Stimulated activated naive CD8-positive, alpha-beta T cell treated with anti-CD3 and anti-CD28 coated beads, Interleukin-15, amount 100 ng/mL, for 72 hours (primary cell): ENCODE data around the gene ALDH3B2.

ENCODE experiments used
- ATAC-seq: fragments of 150-1000 bp; cut with Tn5 transposase; 2 replicates; pipeline ENCODE4 v1.10.0; 2021; ENCODE audit warnings: mild to moderate bottlenecking, moderate library complexity
- DNase-seq, 2 donors: peaks; one replicate each; pipeline ENCODE4 v3.0.0; 2021 to 2022
- H3K27ac Mint-ChIP-seq, 2 donors: one replicate each; pipeline ENCODE4 v1.8.0; 2022; ENCODE audit warnings: mild to moderate bottlenecking in 2 of 2, mixed read lengths in 2 of 2, moderate library complexity in 2 of 2
- H3K27me3 Mint-ChIP-seq: one replicate; pipeline ENCODE4 v1.8.0; 2022; ENCODE audit warnings: mixed read lengths
- H3K4me1 Mint-ChIP-seq: one replicate; pipeline ENCODE4 v1.8.0; 2022; ENCODE audit warnings: mild to moderate bottlenecking, mixed read lengths
- H3K4me3 Mint-ChIP-seq, 2 donors: one replicate each; pipeline ENCODE4 v1.8.0; 2022; ENCODE audit warnings: mild to moderate bottlenecking in 2 of 2, mixed read lengths in 2 of 2, moderate library complexity in 1 of 2
- H3K9me3 Mint-ChIP-seq, 2 donors: one replicate each; pipeline ENCODE4 v1.8.0; 2022; ENCODE audit warnings: mixed read lengths in 2 of 2

ALDH3B2 gene

GRCh38 chr11:67656278-67656922, 18.0 kb downstream of the ALDH3B2 start:
- no peak overlapping the region for H3K4me3 Mint-ChIP-seq
- H3K4me1 Mint-ChIP-seq = peaks cover 7% of the 10 kb centered on the region
- no peak overlapping the region for H3K27ac Mint-ChIP-seq
- H3K27me3 Mint-ChIP-seq = no peaks in the 10 kb centered on the region
- ATAC-seq (peak; percentile 55), DNase-seq (no peak)
- no peaks in the 10 kb centered on the region for H3K9me3 Mint-ChIP-seq

DNA sequence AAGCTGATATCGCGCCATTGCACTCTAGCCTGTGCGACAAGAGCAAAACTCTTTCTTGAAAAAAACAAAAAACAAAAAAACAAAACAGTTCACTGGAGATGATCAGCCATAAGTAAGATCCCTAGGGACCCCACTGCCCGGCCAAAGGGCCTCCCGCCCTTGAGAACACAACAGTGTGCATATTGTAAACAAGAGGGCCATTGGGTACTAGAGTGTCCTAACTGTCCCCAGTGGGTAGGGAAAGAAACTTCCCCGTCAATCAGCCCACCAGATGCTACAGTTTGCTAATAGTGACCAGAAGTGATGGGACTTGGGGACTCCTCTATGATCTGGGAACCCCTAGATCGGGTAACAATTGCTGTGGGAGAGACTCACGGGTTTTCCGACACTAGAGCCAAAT, 20.2 kb downstream of the ALDH3B2 start:
- Mint-ChIP-seq H3K27me3 (no peaks in the 10 kb centered on the region), H3K27ac (no peak overlapping the region), H3K4me3 (no peak overlapping the region), H3K9me3 (no peaks in the 10 kb centered on the region), H3K4me1 (peaks cover 23% of the 10 kb centered on the region)
- DNase-seq = no peak
- no peak for ATAC-seq

- ATAC-seq = no peak
- Mint-ChIP-seq H3K4me3 (no peak overlapping the region), H3K27me3 (no peaks in the 10 kb centered on the region), H3K9me3 (no peaks in the 10 kb centered on the region), H3K27ac (no peak overlapping the region), H3K4me1 (peaks cover 28% of the 10 kb centered on the region)
- no peak for DNase-seq
Measured at GRCh38 chr11:67652965-67653845, 21.2 kb downstream of the ALDH3B2 start.

DNA sequence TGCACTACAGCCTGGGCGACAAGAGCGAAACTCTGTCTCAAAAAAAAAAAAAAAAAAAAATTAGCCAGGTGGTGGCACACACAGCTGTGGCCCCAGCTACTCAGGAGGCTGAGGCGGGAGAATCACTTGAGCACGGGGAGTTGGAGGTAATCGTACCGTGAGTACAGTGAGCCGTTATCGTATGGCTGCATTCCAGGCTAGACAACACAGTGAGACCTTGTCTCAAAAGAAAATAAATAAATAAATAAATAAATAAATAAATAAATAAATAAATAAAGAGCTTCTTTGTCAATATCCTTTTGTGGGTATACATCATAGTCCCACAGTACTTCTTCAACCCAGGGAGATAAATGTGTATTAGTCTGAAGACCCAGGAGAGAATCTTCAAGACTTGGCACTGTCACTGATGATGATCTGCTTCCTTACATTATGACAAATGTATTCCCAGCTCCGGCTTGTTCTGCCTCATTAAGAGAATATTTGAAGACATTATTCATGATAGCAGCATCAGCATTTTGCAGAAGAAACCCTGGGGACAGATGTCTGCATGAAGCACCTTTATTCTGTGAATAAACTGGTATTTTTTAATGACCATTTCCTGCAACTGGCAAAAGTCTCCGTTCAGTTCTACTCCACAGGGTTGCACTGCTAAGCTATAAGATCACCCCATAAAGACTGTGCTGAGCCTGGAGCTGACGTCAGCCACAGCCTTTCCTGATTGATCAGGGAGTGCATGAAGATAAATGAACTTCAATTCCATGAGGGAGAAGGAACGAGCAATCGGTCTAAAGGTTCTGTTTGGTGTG, 22.2 kb downstream of the ALDH3B2 start:
- no peak overlapping the region for H3K27ac Mint-ChIP-seq
- H3K4me3 Mint-ChIP-seq = no peak overlapping the region
- H3K9me3 Mint-ChIP-seq = no peaks in the 10 kb centered on the region
- DNase-seq (no peak), ATAC-seq (no peak)
- peaks cover 37% of the 10 kb centered on the region for H3K4me1 Mint-ChIP-seq
- H3K27me3 Mint-ChIP-seq = no peaks in the 10 kb centered on the region

GRCh38 chr11:67649634-67650510, 24.6 kb downstream of the ALDH3B2 start:
- ATAC-seq = no peak
- peak overlapping the region in 1 of 2 donors; percentile 98 for H3K27ac Mint-ChIP-seq
- peaks cover 60% of the 10 kb centered on the region for H3K4me1 Mint-ChIP-seq
- peak overlapping the region; percentile 89 to 91 for H3K4me3 Mint-ChIP-seq
- H3K9me3 Mint-ChIP-seq = no peaks in the 10 kb centered on the region
- H3K27me3 Mint-ChIP-seq = no peaks in the 10 kb centered on the region
- DNase-seq = no peak

- Mint-ChIP-seq H3K27ac (no peak overlapping the region), H3K4me1 (peaks cover 68% of the 10 kb centered on the region), H3K9me3 (no peaks in the 10 kb centered on the region), H3K27me3 (no peaks in the 10 kb centered on the region), H3K4me3 (peak overlapping the region in 1 of 2 donors; percentile 46)
- DNase-seq (peak in 1 of 2 donors; percentile 11), ATAC-seq (no peak)
Measured at GRCh38 chr11:67648796-67649613, 25.4 kb downstream of the ALDH3B2 start.

GRCh38 chr11:67648140-67648795, 26.2 kb downstream of the ALDH3B2 start:
- Mint-ChIP-seq H3K9me3 (no peaks in the 10 kb centered on the region), H3K4me3 (no peak overlapping the region), H3K27me3 (no peaks in the 10 kb centered on the region), H3K27ac (no peak overlapping the region), H3K4me1 (peaks cover 68% of the 10 kb centered on the region)
- DNase-seq (peak; percentile 66), ATAC-seq (peak; percentile 88)

DNA sequence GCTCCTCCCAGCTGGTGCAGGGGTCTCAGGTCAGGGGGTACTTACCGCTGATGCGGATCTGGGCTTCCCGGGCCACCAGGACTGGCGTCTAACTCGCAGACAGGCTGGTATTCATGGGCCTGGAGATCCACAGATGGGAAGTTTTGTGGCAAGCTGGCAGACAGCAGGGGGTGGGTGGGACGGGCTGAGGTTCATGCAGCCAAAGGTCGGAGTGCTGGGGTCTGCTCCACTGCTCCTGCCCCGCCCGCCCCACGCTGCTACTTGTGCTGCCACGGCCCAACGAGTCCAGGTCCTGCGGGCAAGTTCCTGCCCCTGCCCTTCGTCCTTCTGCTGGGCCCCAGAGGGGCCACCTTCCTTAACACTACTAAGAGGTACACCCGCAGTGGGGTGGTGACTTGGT, 27.0 kb downstream of the ALDH3B2 start:
- peaks cover 68% of the 10 kb centered on the region for H3K4me1 Mint-ChIP-seq
- no peak overlapping the region for H3K27ac Mint-ChIP-seq
- DNase-seq (peak in 1 of 2 donors; percentile 12), ATAC-seq (no peak)
- no peaks in the 10 kb centered on the region for H3K9me3 Mint-ChIP-seq
- H3K27me3 Mint-ChIP-seq = no peaks in the 10 kb centered on the region
- H3K4me3 Mint-ChIP-seq = no peak overlapping the region

DNA sequence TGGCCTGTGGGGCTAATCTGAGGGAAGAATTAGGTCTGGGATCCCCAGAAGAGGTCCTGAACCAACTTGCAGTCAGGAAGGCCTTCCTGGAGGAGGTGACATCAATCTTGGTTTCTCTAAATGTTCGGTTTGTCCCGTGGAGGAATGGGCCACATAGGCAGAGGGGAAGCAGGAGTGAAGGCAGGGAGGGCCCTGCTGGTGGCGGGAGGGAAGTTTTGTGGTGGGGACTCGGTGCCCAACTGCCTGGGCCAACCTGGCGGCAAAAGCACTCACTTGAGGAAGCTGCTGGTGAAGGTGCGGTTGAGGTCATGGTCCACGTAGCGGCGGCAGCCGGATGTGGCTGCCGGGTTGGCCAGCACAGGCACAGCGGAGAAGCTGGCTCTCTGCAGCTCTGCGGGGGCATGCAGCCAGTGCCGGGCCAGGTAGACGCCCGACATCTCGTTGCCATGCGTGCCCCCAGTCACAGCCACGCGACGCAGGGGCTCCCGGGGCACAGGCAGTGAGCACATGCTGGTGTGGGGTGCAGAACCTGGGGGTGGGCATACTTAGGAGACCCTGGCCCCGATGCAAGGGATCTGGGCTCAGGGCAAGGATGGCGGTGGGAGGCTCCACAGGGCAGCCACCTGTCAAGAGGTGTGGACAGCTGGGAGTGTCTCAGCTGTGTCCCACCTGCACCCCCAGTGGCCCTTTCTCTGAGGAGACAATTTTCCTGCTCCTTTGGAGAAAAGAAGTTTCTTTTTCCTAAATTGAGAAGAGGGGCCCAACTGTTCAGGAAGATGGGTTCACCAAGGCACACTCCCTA, 27.7 kb downstream of the ALDH3B2 start:
- H3K4me1 Mint-ChIP-seq = peaks cover 68% of the 10 kb centered on the region
- H3K27ac Mint-ChIP-seq = no peak overlapping the region

GRCh38 chr11:67645521-67646461, 28.6 kb downstream of the ALDH3B2 start:
- H3K4me1 Mint-ChIP-seq = peaks cover 67% of the 10 kb centered on the region
- ATAC-seq = no peak
- peak overlapping the region; percentile 51 to 75 for H3K4me3 Mint-ChIP-seq
- peak in 1 of 2 donors; percentile 15 for DNase-seq
- H3K27me3 Mint-ChIP-seq = no peaks in the 10 kb centered on the region
- H3K9me3 Mint-ChIP-seq = no peaks in the 10 kb centered on the region
- H3K27ac Mint-ChIP-seq = no peak overlapping the region

More for the DNA sequence above, 27.7 kb downstream of the ALDH3B2 start:
- Mint-ChIP-seq H3K9me3 (no peaks in the 10 kb centered on the region), H3K4me3 (peak overlapping the region; percentile 51 to 75), H3K27me3 (no peaks in the 10 kb centered on the region)
- ATAC-seq (peak; percentile 68), DNase-seq (peak; percentile 44 to 66)

DNA sequence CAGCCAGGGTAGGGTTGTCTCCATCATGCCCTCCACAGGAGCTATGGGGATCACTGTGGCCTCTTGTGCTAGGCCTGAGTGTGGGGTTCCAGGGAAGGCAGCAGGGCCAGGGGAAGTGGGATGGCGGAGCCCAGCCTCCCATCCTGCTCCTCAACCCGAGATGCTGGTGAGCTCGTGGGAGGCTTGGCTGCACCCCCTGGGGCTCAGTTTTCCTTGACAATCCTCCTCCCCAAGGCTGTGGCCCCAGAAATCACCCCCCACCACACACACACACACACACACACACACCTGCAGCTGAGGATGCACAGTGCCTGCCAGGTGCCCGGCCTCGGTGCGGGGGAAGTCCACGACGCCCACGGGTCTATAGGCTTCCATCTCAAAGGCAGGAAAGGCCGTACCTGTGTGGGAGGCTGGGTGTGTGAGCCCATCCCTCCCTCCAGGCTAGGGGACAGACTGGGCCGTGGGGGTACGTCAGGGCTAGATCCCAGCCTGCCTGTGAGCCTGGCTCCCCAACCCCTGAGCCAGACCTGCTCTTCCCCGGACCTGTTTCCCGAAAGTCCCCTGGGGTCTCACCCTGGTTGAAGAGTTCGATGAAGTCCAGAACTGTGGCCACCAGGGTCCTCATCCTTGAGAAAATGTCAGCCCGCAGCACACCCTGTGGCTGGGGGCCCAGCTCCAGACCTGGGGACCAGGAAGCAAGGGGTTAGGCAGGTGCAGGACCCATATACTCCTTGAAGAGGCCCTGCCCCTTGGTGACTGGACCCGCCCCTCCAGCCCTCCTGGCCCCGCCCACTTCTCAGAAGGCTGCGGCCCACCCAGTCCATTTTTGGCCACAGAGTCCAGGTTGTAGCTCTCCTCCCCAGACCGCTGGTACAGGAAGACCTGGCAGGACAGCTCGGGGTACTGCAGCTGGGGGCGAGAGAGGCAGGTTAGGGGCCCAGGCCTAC, 29.7 kb downstream of the ALDH3B2 start:
- Mint-ChIP-seq H3K27me3 (no peaks in the 10 kb centered on the region), H3K4me3 (no peak overlapping the region), H3K27ac (no peak overlapping the region), H3K4me1 (peaks cover 56% of the 10 kb centered on the region), H3K9me3 (no peaks in the 10 kb centered on the region)
- DNase-seq (no peak), ATAC-seq (no peak)
